ENCODE results near the gene FNTB.

Gene FNTB

GRCh38 chr14:64986648-64987437 is at the start of gene FNTB:
Gene FNTB (plus strand): TSS chr14:64986895. CDS start chr14:64986954, 59 bp downstream.
- peak; percentile 89 for DNase-seq

GRCh38 chr14:64937171-64937820 is 49.4 kb upstream of the FNTB start:
- no peak for DNase-seq

GRCh38 chr14:64937821-64938193 is 48.9 kb upstream of the FNTB start:
- DNase-seq = no peak

GRCh38 chr14:64938972-64939816 is 47.5 kb upstream of the FNTB start:
- DNase-seq = no peak

GRCh38 chr14:64939817-64940190 is 46.9 kb upstream of the FNTB start:
- DNase-seq = no peak

- DNase-seq = no peak
Observed at GRCh38 chr14:64940336-64940910, 46.3 kb upstream of the FNTB start.

- no peak for DNase-seq
Observed at GRCh38 chr14:64942531-64943111, 44.1 kb upstream of the FNTB start, which contains the start of gene GPX2. Gene GPX2 (minus strand): TSS chr14:64942745. CDS start chr14:64942726, 19 bp downstream.

- no peak for DNase-seq
Observed at GRCh38 chr14:64943556-64943955, 43.1 kb upstream of the FNTB start.

- DNase-seq = no peak
Observed at GRCh38 chr14:64944041-64944440, 42.7 kb upstream of the FNTB start.

- no peak for DNase-seq
Observed at GRCh38 chr14:64944861-64945260, 41.8 kb upstream of the FNTB start.

- no peak for DNase-seq
Observed at GRCh38 chr14:64945431-64946178, 41.1 kb upstream of the FNTB start.

GRCh38 chr14:64946310-64947045 is 40.2 kb upstream of the FNTB start:
- no peak for DNase-seq

- DNase-seq = no peak
Observed at GRCh38 chr14:64947710-64948611, 38.7 kb upstream of the FNTB start.

- no peak for DNase-seq
Observed at GRCh38 chr14:64948612-64949210, 38.0 kb upstream of the FNTB start.

- DNase-seq = no peak
Observed at GRCh38 chr14:64950889-64951288, 35.8 kb upstream of the FNTB start.

- DNase-seq = no peak
Observed at GRCh38 chr14:64951291-64951690, 35.4 kb upstream of the FNTB start.

- DNase-seq = no peak
Observed at GRCh38 chr14:64951724-64952123, 35.0 kb upstream of the FNTB start.

GRCh38 chr14:64952598-64953309 is 33.9 kb upstream of the FNTB start:
- DNase-seq = no peak

- no peak for DNase-seq
Observed at GRCh38 chr14:64953310-64953654, 33.4 kb upstream of the FNTB start.
